ENCODE data around the gene ZNF300. TPM values are rescaled to one million over a fixed set of nuclear protein-coding genes. Genes with fewer than 3 reads are reported as not detected.

The ZNF300 gene
- total and polyA plus RNA-seq, 2 of the 13 experiments (the other 11 are each of a cell fraction or from before 2014, with no cell fraction given): 2.7 to 6.8 TPM

DNA sequence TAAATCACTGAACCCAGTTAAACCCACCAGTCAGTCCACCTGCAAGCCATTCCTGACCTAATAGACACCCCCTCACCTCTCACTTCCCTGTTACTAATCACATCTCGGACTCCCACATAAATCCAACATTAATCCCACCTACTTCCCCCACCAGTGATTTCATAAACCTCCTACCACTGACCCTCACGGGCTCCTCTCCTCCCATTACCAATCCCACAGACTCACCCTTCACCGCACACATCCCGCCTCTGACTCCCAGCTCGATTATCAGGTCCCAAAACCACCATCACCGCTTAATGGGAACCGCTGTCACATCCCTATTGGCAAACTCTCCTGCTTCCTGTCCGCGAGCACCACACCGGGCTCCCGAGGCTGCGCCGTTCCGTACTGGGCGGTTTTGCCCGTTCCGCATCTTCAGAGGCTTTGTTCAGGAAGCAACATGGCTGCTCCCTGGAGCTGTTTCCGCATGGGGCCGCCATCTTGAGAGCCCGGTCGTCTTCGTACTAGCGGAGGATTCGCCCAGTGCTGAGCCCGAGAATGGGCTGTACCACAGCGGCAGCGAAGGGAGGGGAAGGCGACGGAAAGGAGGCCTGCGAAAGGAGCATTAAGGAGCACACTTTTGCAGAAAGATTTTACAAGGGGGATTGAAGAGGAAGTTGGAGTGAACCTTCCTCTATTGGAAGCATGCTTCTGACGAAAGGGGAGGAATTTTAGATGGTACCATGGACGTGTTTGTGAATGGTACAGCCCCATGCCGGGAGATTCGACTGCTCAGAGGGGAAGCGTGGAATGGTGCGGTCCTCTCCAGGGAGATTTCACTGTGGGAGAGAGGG lies at the start of gene ZNF300 (continued):
- TF ChIP-seq, protein P1, sequence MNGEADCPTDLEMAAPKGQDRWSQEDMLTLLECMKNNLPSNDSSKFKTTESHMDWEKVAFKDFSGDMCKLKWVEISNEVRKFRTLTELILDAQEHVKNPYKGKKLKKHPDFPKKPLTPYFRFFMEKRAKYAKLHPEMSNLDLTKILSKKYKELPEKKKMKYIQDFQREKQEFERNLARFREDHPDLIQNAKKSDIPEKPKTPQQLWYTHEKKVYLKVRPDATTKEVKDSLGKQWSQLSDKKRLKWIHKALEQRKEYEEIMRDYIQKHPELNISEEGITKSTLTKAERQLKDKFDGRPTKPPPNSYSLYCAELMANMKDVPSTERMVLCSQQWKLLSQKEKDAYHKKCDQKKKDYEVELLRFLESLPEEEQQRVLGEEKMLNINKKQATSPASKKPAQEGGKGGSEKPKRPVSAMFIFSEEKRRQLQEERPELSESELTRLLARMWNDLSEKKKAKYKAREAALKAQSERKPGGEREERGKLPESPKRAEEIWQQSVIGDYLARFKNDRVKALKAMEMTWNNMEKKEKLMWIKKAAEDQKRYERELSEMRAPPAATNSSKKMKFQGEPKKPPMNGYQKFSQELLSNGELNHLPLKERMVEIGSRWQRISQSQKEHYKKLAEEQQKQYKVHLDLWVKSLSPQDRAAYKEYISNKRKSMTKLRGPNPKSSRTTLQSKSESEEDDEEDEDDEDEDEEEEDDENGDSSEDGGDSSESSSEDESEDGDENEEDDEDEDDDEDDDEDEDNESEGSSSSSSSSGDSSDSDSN (CRISPR knock-in tag; IDR thresholded peaks at IDR 0.05): 0 out of 2 replicates have a peak, but pooled peaks have one; percentile 40
- TF ChIP-seq PAWR (CRISPR knock-in tag; IDR thresholded peaks at IDR 0.05; ENCODE audit: borderline replicate concordance) (no peak), GZF1 (CRISPR knock-in tag; IDR thresholded peaks at IDR 0.05) (0 out of 2 replicates have a peak, but pooled peaks have one; percentile 50), ZZZ3 (CRISPR knock-in tag; IDR thresholded peaks at IDR 0.05; ENCODE audit: borderline replicate concordance) (no peak), ZNF660 (CRISPR knock-in tag; IDR thresholded peaks at IDR 0.05; ENCODE audit: borderline replicate concordance, low read depth) (no peak), ESRRA (CRISPR knock-in tag; IDR thresholded peaks at IDR 0.05; ENCODE audit: low read depth) (no peak), KLF12 (CRISPR knock-in tag; IDR thresholded peaks at IDR 0.05; ENCODE audit: borderline replicate concordance) (0 out of 2 replicates have a peak, but pooled peaks have one; percentile 55), ZNF12 (CRISPR knock-in tag; IDR thresholded peaks at IDR 0.05) (0 out of 2 replicates have a peak, but pooled peaks have one; percentile 9), ZNF605 (CRISPR knock-in tag; IDR thresholded peaks at IDR 0.05) (peak; percentile 72), POLR2AphosphoS2 (IDR thresholded peaks at IDR 0.05; ENCODE audit: low read depth, low read length) (no peak), JARID2 (CRISPR knock-in tag; IDR thresholded peaks at IDR 0.05; ENCODE audit: insufficient replicate concordance) (no peak), AGO1 (IDR thresholded peaks at IDR 0.05; ENCODE audit: low read depth, low read length, poor library complexity, severe bottlenecking) (peak; percentile 40)
- TF ChIP-seq, protein P2, sequence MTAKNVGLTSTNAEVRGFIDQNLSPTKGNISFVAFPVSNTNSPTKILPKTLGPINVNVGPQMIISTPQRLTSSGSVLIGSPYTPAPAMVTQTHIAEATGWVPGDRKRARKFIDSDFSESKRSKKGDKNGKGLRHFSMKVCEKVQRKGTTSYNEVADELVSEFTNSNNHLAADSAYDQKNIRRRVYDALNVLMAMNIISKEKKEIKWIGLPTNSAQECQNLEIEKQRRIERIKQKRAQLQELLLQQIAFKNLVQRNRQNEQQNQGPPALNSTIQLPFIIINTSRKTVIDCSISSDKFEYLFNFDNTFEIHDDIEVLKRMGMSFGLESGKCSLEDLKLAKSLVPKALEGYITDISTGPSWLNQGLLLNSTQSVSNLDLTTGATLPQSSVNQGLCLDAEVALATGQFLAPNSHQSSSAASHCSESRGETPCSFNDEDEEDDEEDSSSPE (CRISPR knock-in tag; IDR thresholded peaks at IDR 0.05): peak; percentile 77
- TF ChIP-seq, protein P3, sequence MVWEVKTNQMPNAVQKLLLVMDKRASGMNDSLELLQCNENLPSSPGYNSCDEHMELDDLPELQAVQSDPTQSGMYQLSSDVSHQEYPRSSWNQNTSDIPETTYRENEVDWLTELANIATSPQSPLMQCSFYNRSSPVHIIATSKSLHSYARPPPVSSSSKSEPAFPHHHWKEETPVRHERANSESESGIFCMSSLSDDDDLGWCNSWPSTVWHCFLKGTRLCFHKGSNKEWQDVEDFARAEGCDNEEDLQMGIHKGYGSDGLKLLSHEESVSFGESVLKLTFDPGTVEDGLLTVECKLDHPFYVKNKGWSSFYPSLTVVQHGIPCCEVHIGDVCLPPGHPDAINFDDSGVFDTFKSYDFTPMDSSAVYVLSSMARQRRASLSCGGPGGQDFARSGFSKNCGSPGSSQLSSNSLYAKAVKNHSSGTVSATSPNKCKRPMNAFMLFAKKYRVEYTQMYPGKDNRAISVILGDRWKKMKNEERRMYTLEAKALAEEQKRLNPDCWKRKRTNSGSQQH (CRISPR knock-in tag; IDR thresholded peaks at IDR 0.05; ENCODE audit: low read depth): peak; percentile 84; the same call in 1 of the 2 replicates
- TF ChIP-seq, protein P4, sequence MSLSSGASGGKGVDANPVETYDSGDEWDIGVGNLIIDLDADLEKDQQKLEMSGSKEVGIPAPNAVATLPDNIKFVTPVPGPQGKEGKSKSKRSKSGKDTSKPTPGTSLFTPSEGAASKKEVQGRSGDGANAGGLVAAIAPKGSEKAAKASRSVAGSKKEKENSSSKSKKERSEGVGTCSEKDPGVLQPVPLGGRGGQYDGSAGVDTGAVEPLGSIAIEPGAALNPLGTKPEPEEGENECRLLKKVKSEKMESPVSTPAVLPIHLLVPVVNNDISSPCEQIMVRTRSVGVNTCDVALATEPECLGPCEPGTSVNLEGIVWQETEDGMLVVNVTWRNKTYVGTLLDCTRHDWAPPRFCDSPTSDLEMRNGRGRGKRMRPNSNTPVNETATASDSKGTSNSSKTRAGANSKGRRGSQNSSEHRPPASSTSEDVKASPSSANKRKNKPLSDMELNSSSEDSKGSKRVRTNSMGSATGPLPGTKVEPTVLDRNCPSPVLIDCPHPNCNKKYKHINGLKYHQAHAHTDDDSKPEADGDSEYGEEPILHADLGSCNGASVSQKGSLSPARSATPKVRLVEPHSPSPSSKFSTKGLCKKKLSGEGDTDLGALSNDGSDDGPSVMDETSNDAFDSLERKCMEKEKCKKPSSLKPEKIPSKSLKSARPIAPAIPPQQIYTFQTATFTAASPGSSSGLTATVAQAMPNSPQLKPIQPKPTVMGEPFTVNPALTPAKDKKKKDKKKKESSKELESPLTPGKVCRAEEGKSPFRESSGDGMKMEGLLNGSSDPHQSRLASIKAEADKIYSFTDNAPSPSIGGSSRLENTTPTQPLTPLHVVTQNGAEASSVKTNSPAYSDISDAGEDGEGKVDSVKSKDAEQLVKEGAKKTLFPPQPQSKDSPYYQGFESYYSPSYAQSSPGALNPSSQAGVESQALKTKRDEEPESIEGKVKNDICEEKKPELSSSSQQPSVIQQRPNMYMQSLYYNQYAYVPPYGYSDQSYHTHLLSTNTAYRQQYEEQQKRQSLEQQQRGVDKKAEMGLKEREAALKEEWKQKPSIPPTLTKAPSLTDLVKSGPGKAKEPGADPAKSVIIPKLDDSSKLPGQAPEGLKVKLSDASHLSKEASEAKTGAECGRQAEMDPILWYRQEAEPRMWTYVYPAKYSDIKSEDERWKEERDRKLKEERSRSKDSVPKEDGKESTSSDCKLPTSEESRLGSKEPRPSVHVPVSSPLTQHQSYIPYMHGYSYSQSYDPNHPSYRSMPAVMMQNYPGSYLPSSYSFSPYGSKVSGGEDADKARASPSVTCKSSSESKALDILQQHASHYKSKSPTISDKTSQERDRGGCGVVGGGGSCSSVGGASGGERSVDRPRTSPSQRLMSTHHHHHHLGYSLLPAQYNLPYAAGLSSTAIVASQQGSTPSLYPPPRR (CRISPR knock-in tag; IDR thresholded peaks at IDR 0.05; ENCODE audit: borderline replicate concordance): peak; percentile 41; the same call in 1 of the 2 replicates
